ENCODE data around the gene KHDRBS1. TPM values are rescaled to one million over a fixed set of nuclear protein-coding genes. Genes with fewer than 3 reads are reported as not detected.
"Not testable (repeated sequence)": the region's sequence is repeated elsewhere in the genome, so short reads cannot be mapped to it uniquely, and the experiment has no call there.

Gene KHDRBS1
- total RNA-seq, 1 donor from 2014 or later: 93.9 TPM

DNA sequence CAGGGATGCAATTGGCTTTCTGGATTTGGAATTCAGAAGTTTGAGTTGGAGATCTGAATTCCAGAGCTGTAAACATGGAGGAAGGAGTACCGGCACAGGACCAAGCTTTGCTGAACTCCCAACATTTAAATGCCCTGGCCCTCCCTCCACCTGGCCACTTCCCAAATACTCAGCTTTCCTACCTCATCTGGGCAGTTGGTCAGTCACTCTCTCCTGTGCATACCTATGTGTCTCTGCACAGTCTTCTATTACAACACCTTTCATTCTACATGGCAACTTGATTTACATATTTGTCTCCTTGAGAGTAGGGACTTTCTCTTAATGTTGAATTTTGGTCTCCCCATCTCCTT, 6.1 kb upstream of the KHDRBS1 start:
- DNase-seq (ENCODE audit: low spot score) (no peak), ATAC-seq (no peak)
- intact Hi-C loops (cut with DNase I): no loop called here

- intact Hi-C loops (cut with DNase I): no loop called here
- ATAC-seq (no peak), DNase-seq (ENCODE audit: low spot score) (no peak)
Measured at GRCh38 chr1:32010246-32010645, 3.4 kb upstream of the KHDRBS1 start.

DNA sequence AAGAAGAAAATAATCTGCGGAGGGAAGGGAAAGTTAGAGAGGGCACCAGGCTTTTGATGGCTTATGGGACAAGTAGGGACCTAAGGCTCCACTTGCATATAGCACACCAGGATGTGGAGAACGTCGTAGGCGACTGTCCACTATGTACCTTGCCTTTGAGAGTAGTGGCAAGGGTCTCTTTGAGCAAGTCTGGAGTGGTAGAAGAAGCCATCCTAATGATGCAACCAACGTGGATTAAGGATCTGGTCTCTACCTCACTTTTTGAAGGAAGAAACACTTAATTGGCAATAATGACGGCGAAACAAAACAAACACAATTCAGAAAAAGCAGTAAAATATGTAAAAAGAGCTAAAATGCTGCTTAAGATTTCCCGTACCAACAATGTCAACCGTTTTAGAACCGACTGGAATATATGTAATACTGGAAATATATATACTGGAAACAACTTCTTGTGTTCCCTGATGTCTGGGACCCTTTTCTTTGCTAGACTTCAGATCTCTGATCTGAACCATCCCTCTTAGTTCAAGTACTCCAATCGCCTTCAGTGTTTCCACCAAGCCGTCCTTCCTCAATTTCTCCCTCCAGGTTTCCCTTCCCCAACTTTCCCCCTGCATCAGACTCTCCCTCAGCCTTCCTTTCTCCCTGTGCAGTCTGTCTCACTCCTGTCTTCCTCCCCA, 821 bp upstream of the KHDRBS1 start:
- intact Hi-C loops (cut with DNase I): no loop called here
- ATAC-seq (no peak), DNase-seq (ENCODE audit: low spot score) (no peak)

- intact Hi-C loops (cut with DNase I): no loop called here
- ATAC-seq (peak; percentile 23), DNase-seq (ENCODE audit: low spot score) (peak; percentile 75)
Measured at GRCh38 chr1:32014199-32014947, 705 bp downstream of the KHDRBS1 start.

GRCh38 chr1:32014948-32015273, 1.2 kb downstream of the KHDRBS1 start:
- intact Hi-C loops (cut with DNase I): no loop called here
- ATAC-seq: no peak
- DNase-seq (ENCODE audit: low spot score): no peak

GRCh38 chr1:32020339-32020738, 6.7 kb downstream of the KHDRBS1 start:
- peak; percentile 61 for ATAC-seq
- intact Hi-C loops (cut with DNase I): no loop called here
- DNase-seq (ENCODE audit: low spot score): no peak

DNA sequence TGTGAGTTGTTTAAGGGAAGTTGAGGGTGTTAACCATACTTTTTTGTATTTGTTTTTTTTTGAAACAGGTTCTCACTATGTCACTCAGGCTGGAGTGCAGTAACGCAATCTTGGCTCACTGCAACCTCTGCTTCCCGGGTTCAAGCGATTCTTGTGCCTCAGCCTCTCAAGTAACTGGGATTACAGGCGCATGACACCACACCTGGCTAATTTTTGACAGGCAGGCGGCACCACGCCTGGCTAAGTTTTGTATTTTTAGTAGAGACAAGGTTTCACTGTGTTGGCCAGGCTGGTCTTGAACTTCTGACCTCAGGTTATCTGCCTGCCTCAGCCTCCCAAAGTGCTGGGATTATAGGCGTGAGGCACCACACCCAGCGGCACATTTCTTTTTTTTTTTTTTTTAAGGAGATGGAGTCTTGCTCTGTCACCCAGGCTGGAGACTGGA, 7.9 kb downstream of the KHDRBS1 start:
- intact Hi-C loops (cut with DNase I); DNase-seq (ENCODE audit: low spot score): not testable (repeated sequence)

GRCh38 chr1:32023351-32023750, 9.7 kb downstream of the KHDRBS1 start:
- no peak for ATAC-seq
- intact Hi-C loops (cut with DNase I): no loop called here
- no peak for DNase-seq (ENCODE audit: low spot score)

More for the DNA sequence above, 7.9 kb downstream of the KHDRBS1 start:
- not testable (repeated sequence) for ATAC-seq

DNA sequence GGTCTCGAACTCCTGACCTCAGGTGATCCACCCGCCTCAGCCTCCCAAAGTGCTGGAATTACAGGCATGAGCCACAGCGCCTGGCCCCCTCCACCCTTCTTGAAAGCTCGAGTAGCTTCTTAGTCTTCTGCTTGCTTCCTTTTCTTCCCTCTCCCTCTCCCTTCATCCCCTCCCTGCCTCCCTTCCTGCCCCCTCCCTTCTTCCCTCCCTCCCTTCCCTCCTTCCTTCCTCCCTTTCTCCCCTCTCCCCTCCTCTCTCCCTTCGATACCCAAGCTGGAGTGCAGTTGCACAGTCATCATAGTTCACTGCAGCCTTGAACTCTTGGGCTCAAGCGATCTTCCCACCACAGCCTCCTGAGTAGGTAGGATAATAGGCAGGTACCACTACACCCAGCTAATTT, 11.8 kb downstream of the KHDRBS1 start:
- no peak for ATAC-seq
- no peak for DNase-seq (ENCODE audit: low spot score)
- intact Hi-C loops (cut with DNase I): no loop called here

DNA sequence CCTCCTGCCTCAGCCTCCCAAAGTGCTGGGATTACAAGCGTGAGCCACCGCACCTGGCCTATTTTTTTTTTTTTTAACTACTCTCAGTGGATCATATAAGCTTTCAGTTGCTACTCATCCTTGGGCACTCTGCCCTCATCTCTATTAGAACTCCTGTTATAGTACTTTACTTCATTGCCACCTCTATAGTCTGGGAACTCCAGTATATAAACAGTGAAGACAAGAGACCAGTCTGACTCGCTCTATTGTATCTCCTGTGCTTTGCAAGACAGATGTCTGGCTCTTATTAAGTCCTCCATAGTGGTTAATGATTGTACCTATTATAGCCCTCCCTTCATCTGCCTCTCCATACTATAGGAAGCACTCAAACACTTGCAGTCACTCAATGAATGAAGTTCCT, 15.1 kb downstream of the KHDRBS1 start:
- DNase-seq (ENCODE audit: low spot score): no peak
- ATAC-seq: no peak
- intact Hi-C loops (cut with DNase I): no loop called here

DNA sequence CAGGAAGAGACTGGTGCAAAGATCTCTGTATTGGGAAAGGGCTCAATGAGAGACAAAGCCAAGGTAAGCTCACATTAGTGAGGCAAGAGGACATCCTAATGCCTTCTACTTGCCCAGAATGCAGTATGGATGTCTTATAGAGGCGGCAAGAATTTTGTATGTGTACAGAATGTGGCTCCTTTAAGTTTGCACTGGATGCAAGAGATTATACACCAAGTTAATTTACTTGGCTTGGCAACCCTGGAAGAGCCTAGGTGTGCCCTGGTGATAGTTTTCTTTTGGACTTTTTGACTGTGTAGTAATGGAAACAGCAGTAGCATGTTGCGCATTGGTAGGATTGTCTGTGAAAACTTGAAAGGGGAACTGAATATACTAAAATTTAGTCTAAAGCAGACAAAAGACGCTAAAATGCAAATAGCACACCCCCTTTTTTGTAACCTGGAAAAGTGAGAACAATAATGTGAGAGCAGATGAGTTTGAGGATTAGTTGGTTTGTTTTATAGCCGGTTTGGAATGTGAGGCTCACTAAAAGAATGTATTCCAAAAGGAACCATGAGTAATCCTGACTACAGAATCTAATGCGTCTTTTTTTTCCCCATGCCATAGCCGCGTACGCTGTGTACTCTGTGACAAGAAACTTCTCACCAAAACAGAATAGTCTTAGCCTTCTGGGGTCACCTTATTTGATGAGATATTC, 18.1 kb downstream of the KHDRBS1 start:
- DNase-seq (ENCODE audit: low spot score) (no peak), ATAC-seq (no peak)
- intact Hi-C loops (cut with DNase I): no loop called here

GRCh38 chr1:32032275-32032615, 18.6 kb downstream of the KHDRBS1 start:
- DNase-seq (ENCODE audit: low spot score): no peak
- intact Hi-C loops (cut with DNase I): no loop called here
- no peak for ATAC-seq

- ATAC-seq (no peak), DNase-seq (ENCODE audit: low spot score) (no peak)
- intact Hi-C loops (cut with DNase I): no loop called here
Measured at GRCh38 chr1:32035119-32035518, 21.5 kb downstream of the KHDRBS1 start.

- ATAC-seq: peak; percentile 64
- intact Hi-C loops (cut with DNase I): no loop called here
Measured at GRCh38 chr1:32040711-32041110, 27.0 kb downstream of the KHDRBS1 start.

DNA sequence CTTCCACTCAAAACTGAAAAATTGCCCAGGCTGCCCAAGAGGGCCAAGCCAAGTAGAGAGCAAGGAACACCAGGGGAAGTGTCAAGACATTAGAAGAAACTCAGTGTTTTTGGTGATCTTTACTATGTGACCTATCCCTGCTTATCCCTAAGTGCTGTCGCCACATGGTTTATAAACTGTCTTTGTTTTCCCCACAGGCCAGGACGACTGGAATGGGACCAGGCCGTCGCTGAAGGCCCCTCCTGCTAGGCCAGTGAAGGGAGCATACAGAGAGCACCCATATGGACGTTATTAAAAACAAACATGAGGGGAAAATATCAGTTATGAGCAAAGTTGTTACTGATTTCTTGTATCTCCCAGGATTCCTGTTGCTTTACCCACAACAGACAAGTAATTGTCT, 28.7 kb downstream of the KHDRBS1 start:
- intact Hi-C loops (cut with DNase I): no loop called here
- DNase-seq (ENCODE audit: low spot score) (no peak), ATAC-seq (no peak)

More at GRCh38 chr1:32040711-32041110, 27.0 kb downstream of the KHDRBS1 start:
- DNase-seq (ENCODE audit: low spot score): no peak

DNA sequence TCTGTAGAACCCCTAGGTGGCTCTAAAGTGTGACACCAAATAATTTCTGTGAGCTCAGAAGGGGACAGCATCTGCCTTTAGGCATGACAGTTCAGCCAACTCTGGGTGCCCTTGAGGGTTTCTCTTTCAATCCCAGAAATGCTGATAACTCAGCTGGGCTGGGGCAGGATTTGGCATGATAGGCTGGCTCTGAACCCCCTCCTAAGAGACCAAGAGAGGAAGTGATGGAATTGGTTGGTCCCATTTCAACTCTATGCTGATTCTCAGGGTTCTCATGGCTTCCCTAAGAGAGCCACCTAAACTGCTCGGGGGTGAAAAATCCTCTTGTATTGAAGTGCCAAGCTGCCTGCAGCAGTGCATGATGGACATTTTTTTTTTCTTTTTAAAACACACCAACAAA, 30.6 kb downstream of the KHDRBS1 start:
- ATAC-seq (no peak), DNase-seq (ENCODE audit: low spot score) (no peak)
- intact Hi-C loops (cut with DNase I): no loop called here

DNA sequence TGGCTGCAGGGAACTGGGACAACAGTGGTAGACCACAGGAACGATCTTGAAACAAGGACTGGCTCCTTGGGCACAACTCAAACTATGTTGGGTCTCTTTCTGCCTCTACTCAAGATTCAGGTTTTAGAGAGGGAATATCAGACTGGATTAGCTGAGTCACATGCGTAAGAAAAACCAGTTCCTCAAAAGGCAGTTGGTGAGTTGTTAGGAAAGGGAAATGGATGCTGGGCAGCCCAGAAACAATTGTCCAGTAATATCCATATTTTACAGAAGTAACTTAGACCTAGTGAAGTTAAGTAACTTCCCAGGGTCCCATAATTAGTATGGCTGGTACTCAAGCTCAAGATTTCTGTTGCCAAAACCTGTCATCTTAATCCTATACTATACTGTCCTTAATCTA, 32.1 kb downstream of the KHDRBS1 start:
- intact Hi-C loops (cut with DNase I): no loop called here
- DNase-seq (ENCODE audit: low spot score) (no peak), ATAC-seq (no peak)

DNA sequence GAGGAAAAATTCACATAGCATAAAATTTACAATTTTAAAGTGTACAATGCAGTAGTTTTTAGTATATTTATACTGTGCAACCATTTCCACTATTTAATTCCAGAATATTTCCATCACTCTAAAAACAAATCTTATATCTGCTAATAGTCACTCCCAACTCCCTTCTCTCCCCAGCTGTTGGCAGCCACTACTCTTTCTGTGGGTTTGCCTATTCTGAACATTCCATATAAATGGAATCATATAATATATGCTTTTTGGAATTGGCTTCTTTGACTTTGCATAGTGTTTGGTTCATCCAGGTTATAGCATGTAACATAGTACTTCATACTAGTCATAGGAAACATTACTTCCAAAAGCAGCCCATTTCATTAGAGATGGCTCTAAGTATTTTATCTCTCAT, 34.0 kb downstream of the KHDRBS1 start:
- no peak for ATAC-seq
- DNase-seq (ENCODE audit: low spot score): no peak
- intact Hi-C loops (cut with DNase I): no loop called here

DNA sequence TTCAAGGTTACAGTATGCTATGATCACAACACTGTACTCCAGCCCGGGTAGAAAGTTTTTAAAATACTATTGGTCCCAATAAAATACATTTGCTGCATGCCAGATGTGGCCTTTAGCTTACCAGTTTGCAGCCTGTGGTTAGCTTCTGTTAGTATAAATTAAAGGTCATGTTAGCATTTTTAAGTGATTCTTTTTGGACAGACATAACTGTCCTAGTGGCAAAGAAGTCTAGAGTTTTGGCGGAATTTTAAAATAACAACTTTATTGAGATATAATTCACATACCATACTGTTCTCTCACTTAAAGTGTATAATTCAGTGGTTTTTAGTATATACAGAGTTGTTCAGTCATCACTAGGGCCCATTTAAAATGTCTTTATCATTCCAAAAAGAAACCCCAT, 34.8 kb downstream of the KHDRBS1 start:
- DNase-seq (ENCODE audit: low spot score) (no peak), ATAC-seq (no peak)
- intact Hi-C loops (cut with DNase I): no loop called here

DNA sequence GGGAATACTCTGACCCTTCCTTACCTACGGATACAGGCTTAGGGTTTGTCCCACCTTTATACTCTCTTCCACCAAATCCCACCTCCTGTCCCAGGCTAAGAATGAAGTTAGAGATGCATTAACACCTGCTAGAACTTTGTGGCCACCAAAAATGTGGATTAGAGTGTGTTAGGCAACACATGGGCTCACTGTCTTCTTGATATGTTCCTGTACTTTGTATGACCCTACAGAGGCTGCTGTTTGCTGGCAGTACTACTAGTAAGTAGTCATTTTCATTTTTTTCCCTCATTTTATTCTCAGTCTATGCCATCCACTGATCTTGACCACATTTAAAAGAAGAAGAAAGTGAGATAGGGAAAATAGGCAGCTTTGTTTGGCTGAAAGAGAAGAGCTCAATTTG, 38.0 kb downstream of the KHDRBS1 start:
- ATAC-seq: no peak
- intact Hi-C loops (cut with DNase I): no loop called here
- DNase-seq (ENCODE audit: low spot score): no peak
